ENCODE measurements around the gene CPB2.

- TF ChIP-seq EZH2phosphoT487 (IDR thresholded peaks at IDR 0.05; ENCODE audit: borderline replicate concordance) (no peak), POLR2AphosphoS5 (IDR thresholded peaks at IDR 0.05; ENCODE audit: low read depth, low read length) (no peak), ZFX (IDR thresholded peaks at IDR 0.05) (no peak), EGR1 (IDR thresholded peaks at IDR 0.05; ENCODE audit: low read depth) (no peak), RAD21 (IDR thresholded peaks at IDR 0.05; ENCODE audit: low read depth) (no peak)
- TF ChIP-seq, protein P1, sequence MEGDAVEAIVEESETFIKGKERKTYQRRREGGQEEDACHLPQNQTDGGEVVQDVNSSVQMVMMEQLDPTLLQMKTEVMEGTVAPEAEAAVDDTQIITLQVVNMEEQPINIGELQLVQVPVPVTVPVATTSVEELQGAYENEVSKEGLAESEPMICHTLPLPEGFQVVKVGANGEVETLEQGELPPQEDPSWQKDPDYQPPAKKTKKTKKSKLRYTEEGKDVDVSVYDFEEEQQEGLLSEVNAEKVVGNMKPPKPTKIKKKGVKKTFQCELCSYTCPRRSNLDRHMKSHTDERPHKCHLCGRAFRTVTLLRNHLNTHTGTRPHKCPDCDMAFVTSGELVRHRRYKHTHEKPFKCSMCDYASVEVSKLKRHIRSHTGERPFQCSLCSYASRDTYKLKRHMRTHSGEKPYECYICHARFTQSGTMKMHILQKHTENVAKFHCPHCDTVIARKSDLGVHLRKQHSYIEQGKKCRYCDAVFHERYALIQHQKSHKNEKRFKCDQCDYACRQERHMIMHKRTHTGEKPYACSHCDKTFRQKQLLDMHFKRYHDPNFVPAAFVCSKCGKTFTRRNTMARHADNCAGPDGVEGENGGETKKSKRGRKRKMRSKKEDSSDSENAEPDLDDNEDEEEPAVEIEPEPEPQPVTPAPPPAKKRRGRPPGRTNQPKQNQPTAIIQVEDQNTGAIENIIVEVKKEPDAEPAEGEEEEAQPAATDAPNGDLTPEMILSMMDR (IDR thresholded peaks at IDR 0.05 in 2 of 3, conservative IDR thresholded peaks at IDR 0.05 in 1 of 3; ENCODE audit: borderline replicate concordance in 1 of 3, insufficient read depth in 1 of 3, low read depth in 2 of 3, low read length in 2 of 3) = no peak
Measured at GRCh38 chr13:46039411-46040182, 65.2 kb downstream of the CPB2 start.

Data from HCT116 (cell line).